Type B pancreatic cell (in vitro differentiated cells): ENCODE results near the gene LPAR1. TPM values are rescaled to one million over a fixed set of nuclear protein-coding genes. Genes with fewer than 3 reads are reported as not detected.

Source experiments
- DNase-seq: peaks from one replicate; pipeline ENCODE4 v3.0.0; 2021; ENCODE audit warnings: mixed read lengths; ENCODE audit not compliant: unreplicated experiment; ENCODE audit errors: extremely low spot score
- H3K27ac Mint-ChIP-seq: 2 replicates; pipeline ENCODE4 v1.8.0; 2021; ENCODE audit warnings: mild to moderate bottlenecking, mixed read lengths
- H3K27me3 Mint-ChIP-seq: 2 replicates; pipeline ENCODE4 v1.8.0; 2021; ENCODE audit warnings: mixed read lengths
- H3K36me3 Mint-ChIP-seq: 2 replicates; pipeline ENCODE4 v1.8.0; 2021; ENCODE audit warnings: mixed read lengths
- H3K4me1 Mint-ChIP-seq: one replicate; pipeline ENCODE4 v1.8.0; 2021; ENCODE audit warnings: mixed read lengths; ENCODE audit not compliant: unreplicated experiment
- H3K4me3 Mint-ChIP-seq: 2 replicates; pipeline ENCODE4 v1.8.0; 2021; ENCODE audit warnings: mild to moderate bottlenecking, mixed read lengths
- H3K9me3 Mint-ChIP-seq: 2 replicates; pipeline ENCODE4 v1.8.0; 2021; ENCODE audit warnings: mixed read lengths
- total RNA-seq: library from RNA; stranded (reverse); gene quantifications from 2 replicates; pipeline ENCODE4 v1.2.1, GENCODE V29; 2021; ENCODE audit warnings: low replicate concordance
- TF ChIP-seq, protein P1 (sequence below): fragments of 200-600 bp; sonication (generic); conservative IDR thresholded peaks from 2 replicates; pipeline ENCODE4 v1.5.0; 2021; ENCODE audit warnings: antibody characterized with exemption, mild to moderate bottlenecking

The LPAR1 gene
- total RNA-seq, 1 donor from 2014 or later: 32.8 TPM

DNA sequence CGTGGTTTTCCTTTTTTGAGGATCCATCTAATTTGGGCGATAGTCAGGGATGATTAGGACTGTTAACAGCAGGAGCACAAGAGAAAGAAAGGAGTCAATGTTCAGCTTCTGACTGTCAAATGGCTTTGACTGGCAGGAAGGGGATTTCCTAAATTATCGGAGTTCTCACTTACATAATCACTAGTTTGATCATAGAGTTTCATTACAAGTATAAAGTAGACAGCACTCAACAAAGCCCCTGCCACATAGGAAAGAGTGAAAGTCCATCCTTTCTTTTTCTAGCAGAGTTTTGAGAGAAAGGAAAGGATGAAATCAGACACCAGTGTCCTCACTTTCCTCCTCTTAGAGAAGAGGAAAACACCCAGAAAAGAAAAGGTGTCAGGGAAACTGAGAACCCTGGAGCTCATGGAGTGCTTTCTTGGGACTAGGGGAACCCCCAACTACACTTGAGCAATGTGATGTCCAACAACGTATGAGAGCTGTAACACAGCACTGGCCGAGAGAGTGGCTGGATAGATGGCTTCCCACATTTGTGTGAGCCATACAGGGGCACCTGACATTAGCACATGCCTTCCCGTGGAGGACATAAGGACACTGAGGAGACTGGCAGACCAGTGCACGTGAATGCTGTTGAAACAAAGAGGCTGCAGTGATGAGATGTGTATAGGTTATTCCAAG, 26.0 kb upstream of the LPAR1 start:
- Mint-ChIP-seq H3K27me3 (peaks cover 5% of the 10 kb centered on the region), H3K27ac (no peak overlapping the region), H3K9me3 (peaks cover 4% of the 10 kb centered on the region), H3K36me3 (no peaks in the 10 kb centered on the region), H3K4me3 (no peak overlapping the region), H3K4me1 (peaks cover 19% of the 10 kb centered on the region)
- DNase-seq: no peak
- TF ChIP-seq, protein P1, sequence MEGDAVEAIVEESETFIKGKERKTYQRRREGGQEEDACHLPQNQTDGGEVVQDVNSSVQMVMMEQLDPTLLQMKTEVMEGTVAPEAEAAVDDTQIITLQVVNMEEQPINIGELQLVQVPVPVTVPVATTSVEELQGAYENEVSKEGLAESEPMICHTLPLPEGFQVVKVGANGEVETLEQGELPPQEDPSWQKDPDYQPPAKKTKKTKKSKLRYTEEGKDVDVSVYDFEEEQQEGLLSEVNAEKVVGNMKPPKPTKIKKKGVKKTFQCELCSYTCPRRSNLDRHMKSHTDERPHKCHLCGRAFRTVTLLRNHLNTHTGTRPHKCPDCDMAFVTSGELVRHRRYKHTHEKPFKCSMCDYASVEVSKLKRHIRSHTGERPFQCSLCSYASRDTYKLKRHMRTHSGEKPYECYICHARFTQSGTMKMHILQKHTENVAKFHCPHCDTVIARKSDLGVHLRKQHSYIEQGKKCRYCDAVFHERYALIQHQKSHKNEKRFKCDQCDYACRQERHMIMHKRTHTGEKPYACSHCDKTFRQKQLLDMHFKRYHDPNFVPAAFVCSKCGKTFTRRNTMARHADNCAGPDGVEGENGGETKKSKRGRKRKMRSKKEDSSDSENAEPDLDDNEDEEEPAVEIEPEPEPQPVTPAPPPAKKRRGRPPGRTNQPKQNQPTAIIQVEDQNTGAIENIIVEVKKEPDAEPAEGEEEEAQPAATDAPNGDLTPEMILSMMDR: no peak

DNA sequence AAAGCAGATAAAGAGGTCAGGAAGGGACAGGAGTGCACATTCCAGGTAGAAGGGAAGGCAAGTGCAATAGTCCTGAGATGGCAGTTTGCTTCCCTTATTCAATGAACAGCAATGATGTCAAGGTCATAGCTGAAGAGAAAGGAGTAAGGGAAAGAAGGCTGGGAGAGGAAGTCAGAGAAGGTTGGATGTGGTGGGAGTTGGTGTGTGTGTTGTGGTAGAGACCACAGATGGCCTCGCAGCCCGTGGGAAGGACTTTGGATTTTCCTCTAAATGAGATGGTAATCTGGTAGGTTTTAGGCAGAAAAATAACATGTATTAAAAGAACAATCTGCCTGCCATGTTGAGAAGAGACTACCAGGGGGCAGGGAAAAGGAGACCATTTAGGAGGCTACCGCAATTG, 25.1 kb upstream of the LPAR1 start:
- H3K27ac Mint-ChIP-seq: no peak overlapping the region
- peaks cover 14% of the 10 kb centered on the region for H3K4me1 Mint-ChIP-seq
- TF ChIP-seq, protein P1: no peak
- peaks cover 4% of the 10 kb centered on the region for H3K9me3 Mint-ChIP-seq
- no peaks in the 10 kb centered on the region for H3K36me3 Mint-ChIP-seq
- no peak for DNase-seq
- H3K27me3 Mint-ChIP-seq: peaks cover 5% of the 10 kb centered on the region
- H3K4me3 Mint-ChIP-seq: no peak overlapping the region

DNA sequence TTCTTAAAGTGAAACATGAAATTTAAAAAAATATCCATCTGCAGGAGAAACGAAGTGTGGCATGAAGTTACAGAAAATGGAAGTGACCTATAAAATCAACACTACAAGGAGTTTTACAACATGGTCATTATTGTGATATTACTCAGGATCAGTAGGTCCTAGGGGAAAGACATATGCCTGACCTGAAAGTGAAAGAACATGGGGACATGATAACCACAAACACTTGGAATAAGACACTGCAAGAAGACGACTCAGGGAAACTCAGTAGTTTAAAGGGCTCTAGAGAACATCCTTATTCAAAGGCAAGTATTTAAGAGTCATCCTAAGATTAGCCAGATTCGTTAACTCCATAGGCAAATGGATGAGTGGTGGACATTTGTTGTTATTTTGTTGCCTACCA, 19.9 kb upstream of the LPAR1 start:
- Mint-ChIP-seq H3K4me1 (no peaks in the 10 kb centered on the region), H3K9me3 (peaks cover 8% of the 10 kb centered on the region), H3K36me3 (no peaks in the 10 kb centered on the region), H3K4me3 (no peak overlapping the region), H3K27ac (no peak overlapping the region), H3K27me3 (no peaks in the 10 kb centered on the region)
- TF ChIP-seq, protein P1: no peak
- no peak for DNase-seq

GRCh38 chr9:111056538-111056937, 18.3 kb upstream of the LPAR1 start:
- Mint-ChIP-seq H3K36me3 (no peaks in the 10 kb centered on the region), H3K4me3 (no peak overlapping the region), H3K9me3 (peaks cover 8% of the 10 kb centered on the region), H3K27me3 (no peaks in the 10 kb centered on the region), H3K27ac (no peak overlapping the region), H3K4me1 (no peaks in the 10 kb centered on the region)
- TF ChIP-seq, protein P1: no peak
- DNase-seq: no peak

GRCh38 chr9:111052791-111053190, 14.5 kb upstream of the LPAR1 start:
- Mint-ChIP-seq H3K36me3 (no peaks in the 10 kb centered on the region), H3K27me3 (no peaks in the 10 kb centered on the region), H3K4me3 (no peak overlapping the region), H3K4me1 (no peaks in the 10 kb centered on the region), H3K9me3 (no peaks in the 10 kb centered on the region), H3K27ac (no peak overlapping the region)
- DNase-seq: no peak
- TF ChIP-seq, protein P1: no peak
